NOMO-1 treated with DMSO at 0.1 percent for 48 hours (cell line): ENCODE measurements around the gene B3GALNT2.
"Not testable (repeated sequence)": the region's sequence is repeated elsewhere in the genome, so short reads cannot be mapped to it uniquely, and the experiment has no call there.

ENCODE experiments used
- DNase-seq: peaks from one replicate; lab custom pipeline; 2025; ENCODE audit not compliant: unreplicated experiment; lab: John Stamatoyannopoulos, UW

Gene B3GALNT2

GRCh38 chr1:235504122-235504493 is at the start of gene B3GALNT2:
Gene B3GALNT2, minus strand, starts transcription at chr1:235504452. Its CDS starts 200 bp downstream, at chr1:235504252.
- peak; percentile 50 for DNase-seq

- DNase-seq, result no peak
Observed at GRCh38 chr1:235553112-235553551, 48.9 kb upstream of the B3GALNT2 start.

DNA sequence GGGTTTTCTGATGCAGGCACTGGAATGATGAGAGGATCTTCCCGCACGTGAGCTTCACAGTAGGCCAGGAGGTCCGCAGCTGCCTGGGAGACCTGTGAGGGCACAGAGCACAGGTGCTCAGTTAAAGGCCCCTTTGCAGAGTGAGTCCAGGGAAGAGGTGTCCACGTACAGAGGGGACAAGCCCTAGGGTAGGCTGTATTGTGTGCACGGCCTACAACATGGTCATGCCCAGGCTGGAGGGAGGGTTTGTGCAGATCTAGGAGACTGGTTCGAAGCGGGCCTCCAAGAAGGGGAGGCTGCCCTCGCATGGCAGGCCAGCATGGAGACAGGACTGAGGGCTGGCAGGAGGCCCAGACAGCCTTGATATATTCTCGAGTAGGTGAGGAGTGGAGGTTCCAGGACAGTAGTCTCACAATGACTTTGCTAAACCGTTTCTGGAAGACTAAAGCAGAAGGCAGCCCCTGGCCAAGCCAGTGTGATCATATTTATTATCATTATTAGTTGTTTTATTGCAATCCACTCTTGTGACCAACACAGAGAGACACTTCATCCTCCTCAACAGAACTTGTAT is 48.0 kb upstream of the B3GALNT2 start:
- no peak for DNase-seq

GRCh38 chr1:235549351-235550139 is 45.3 kb upstream of the B3GALNT2 start:
- no peak for DNase-seq

DNA sequence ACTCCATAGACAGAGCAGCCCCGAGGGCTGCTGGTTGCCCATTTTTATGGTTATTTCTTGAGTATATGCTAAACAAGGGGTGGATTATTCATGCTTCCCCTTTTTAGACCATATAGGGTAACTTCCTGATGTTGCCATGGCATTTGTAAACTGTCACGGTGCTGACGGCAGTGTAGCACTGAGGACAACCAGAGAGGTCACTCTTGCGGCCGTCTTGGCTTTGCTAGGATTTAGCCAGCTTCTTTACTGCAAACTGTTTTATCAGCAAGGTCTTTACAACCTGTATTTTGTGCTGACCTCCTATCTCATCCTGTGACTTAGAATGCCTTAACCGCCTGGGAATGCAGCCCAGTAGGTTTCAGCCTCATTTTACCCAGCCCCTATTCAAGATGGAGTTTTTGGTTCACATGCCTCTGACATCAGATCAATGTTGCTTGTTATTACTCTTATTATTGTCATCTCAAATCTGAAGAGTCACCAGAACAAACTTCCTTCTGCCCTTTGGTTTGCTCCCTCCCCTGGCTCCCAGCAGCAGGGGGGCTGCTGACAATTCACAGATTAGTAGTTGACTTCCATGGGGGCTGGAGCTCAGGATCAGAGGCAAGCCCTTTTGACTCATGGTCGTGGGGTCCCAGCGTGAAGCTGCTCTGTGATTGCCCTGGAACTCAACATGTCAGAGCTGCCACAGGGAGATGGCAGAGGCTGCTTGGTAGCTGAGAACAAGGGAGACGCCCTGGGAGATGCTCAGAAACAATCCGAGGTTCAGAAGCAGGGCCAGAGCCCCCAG is 42.3 kb upstream of the B3GALNT2 start:
- peak; percentile 75 for DNase-seq

GRCh38 chr1:235545292-235545930 is 41.2 kb upstream of the B3GALNT2 start:
- no peak for DNase-seq

DNA sequence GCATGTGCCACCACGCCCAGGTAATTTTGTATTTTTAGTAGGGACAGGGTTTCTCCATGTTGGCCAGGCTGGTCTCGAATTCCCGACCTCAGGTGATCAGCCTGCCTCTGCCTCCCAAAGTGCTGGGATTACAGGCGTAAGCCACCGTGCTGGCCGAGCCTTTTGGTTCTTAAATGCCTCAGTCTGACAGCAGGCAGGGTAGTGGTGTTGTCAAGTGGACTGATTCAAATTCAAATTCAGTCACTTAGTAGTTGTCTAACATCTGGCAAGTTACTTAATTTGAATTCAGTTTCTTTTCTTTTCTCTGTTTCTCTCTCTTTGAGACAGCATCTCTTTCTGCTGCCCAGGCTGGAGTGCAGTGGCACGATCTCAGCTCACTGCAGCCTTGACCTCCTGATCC is 38.6 kb upstream of the B3GALNT2 start:
- not testable (repeated sequence) for DNase-seq

DNA sequence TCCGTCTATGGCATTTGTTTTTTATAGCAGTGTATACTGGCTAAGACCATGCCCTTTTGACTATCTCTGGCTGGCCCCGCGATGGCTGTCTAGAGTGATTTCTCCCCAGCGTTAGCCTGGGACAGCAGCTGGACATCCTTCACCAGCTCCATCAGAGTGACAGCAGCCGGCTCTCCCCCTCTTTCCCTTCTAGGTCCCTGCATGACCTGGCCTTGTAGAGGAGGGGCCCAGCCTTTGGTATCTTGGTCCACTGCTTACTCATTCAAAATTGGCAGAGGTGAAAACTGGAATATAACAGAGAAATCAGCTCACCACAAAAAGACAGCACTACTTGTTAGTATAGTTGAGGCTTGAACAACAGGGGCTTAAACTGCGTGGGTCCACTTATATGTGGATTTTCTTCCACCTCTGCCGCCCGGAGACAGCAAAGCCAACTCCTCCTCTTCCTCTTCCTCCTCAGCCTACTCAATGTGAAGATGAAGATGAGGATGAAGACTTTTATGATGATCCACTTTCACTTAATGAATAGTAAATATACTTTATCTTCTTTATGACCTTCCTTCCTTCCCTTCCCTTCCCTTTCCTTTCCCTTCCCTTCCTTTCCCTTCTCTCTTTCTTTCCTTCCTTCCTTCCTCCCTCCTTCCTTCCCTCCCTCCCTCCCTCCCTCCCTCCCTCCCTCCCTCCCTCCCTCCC is 29.4 kb upstream of the B3GALNT2 start:
- no peak for DNase-seq

GRCh38 chr1:235532360-235532759 is 28.1 kb upstream of the B3GALNT2 start:
- no peak for DNase-seq

DNA sequence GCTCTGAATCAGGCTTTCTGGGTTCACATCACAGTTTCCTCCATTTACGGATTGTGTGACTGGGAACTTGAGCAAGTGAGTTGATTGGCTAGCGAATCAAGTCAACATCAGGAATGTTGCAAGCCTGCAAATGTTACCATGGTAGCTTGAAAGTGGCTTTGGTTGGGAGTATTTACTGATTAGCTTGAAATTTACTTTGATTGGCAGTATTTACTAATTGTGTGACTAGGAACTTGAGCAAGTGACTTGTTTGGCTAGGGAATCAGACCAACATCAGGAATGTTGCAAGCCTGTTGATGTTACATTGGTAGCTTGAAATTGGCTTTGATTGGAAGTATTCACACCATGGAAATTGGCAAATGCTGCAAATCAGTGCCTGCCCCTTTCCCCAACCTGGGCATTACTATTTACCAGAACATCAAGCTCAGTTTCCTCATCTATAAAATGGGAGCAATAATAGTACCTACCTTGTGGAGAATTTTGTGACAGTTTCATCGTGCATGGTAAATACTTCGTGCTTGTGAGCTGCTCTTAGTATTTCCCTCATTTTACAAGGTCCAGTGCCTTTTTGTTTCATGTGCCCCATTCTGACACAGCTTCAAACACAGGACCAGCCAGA is 23.1 kb upstream of the B3GALNT2 start:
- DNase-seq, result no peak

DNA sequence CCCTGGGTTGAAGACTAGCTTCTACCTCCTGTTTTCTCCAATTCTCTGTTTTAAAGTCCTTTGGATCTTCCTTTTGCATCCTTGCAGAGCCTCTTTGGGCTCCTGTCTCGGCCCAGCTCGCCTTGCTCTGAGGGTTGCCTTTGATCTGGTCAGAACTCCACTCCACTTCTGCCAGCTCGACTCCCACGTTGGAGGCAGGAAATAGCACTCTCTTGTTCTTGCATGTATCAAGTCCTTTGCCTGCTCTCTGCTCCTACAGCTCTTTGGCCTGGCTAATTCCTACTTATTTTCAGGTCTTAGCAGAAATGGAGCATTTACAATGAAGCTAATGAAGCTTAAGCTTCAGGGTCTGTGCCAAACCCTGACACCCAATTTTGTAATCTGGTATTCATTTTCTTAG is 21.1 kb upstream of the B3GALNT2 start:
- DNase-seq, result no peak

DNA sequence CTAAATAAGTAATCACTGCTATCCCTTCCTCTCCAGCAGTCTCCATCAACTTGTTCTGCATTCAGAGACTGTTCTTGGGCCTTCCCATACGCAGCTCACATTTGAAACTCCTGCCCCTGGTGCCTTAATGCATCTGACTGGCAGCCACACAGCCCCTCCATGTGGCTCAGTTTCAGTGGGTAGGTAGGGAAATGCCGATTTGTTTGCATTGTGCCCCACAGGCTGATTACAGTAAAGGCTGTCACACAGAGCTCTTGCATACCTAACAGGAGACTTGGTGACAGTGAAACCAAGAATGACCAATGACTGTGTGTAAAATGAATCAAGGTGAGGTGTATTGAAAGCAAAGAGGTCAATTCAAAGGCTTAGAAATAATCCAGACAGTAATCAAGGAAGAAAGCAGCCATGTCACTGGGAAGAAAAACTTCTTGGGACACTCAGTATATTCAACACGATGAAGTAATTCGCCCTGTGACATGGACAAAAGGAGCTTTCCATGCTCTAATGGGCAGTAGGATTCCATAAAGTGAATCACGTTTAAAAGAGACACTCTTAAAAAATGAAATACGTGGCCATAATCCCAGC is 12.7 kb upstream of the B3GALNT2 start:
- no peak for DNase-seq

- no peak for DNase-seq
Observed at GRCh38 chr1:235515844-235516512, 11.7 kb upstream of the B3GALNT2 start.

DNA sequence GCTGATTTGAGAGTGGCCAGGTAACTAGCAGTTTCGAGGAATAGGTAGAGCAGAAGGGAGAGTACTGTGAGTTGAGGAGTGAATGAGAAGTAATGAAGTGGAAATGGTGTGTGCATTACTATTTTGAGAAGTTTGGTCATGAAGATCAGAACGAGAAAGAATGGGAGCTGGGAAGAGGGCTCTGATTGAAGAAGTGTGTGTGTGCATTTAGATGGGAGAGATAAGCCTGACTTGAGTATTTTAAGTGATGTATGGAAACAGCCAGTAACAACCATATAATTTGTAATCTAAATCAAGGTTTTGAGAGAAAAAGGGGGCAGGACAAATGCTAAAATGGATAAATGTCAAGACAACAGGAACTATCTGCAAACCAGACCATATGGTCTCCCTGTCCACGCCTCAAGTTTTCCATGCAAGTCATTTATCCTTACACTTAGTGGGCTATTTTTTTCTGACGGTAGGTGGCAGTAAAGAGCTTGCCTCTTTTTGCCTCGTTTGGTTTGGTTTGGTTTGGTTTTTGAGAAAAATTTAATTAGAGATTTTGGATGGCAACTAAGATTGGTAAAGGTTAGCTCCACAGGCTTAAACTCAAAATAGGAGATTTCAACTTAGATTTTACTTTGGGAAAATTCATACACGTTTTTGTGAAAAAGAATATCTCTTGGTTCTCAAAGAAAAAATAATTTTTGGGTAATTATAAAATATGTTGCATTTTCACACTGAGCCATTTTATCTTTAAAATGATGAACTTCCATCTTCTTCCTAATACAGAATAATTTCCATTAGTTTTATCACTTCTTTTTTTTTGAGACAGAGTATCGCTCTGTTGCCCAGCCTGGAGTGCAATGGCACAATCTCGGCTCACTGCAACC is 9.5 kb upstream of the B3GALNT2 start:
- DNase-seq, result peak; percentile 67

GRCh38 chr1:235511470-235512240 is 7.4 kb upstream of the B3GALNT2 start:
- no peak for DNase-seq

GRCh38 chr1:235510823-235511222 is 6.6 kb upstream of the B3GALNT2 start:
- DNase-seq, result no peak

- no peak for DNase-seq
Observed at GRCh38 chr1:235507623-235508022, 3.4 kb upstream of the B3GALNT2 start.
